B cell (primary cell): ENCODE data around the gene ABHD17B. TPM values are rescaled to one million over a fixed set of nuclear protein-coding genes. Genes with fewer than 3 reads are reported as not detected.

Experiments used
- ATAC-seq: fragments of 200-7000 bp; cut with Tn5 transposase; one replicate; pipeline ENCODE4 v1.10.0; 2021; ENCODE audit warnings: low read depth, mild to moderate bottlenecking, moderate number of reproducible peaks, moderate library complexity
- CTCF ChIA-PET: fragments of 350-600 bp; sonication (Branson Sonifier 250); formaldehyde crosslinking; loops from one replicate; lab custom pipeline; 2021; ENCODE audit warnings: antibody characterized with exemption, inconsistent platforms; lab: Charles Lee
- POLR2A ChIA-PET: fragments of 350-600 bp; sonication (Branson Sonifier 250); formaldehyde crosslinking; loops from one replicate; lab custom pipeline; 2021; ENCODE audit warnings: antibody characterized with exemption; lab: Charles Lee
- DNase-seq: peaks from one replicate; pipeline ENCODE4 v3.0.0; 2013
- H2AFZ ChIP-seq: 2 replicates; pipeline ENCODE4 v1.6.1; 2012; ENCODE audit warnings: mild to moderate bottlenecking, low read depth, low read length; ENCODE audit not compliant: insufficient read depth, poor library complexity, severe bottlenecking
- H3K27ac ChIP-seq, 2 donors: 1 replicate in 1 of 2; 2 replicates in 1 of 2; pipeline ENCODE4 v1.5.1; 2012 to 2013; ENCODE audit warnings: low read length in 2 of 2, mild to moderate bottlenecking in 2 of 2, moderate library complexity in 1 of 2
- H3K27me3 ChIP-seq, 4 experiments: fragments of 200-600 bp in 1 of 4; sonication (generic) in 1 of 4; replicated peaks in 1 of 4; 1 replicate in 2 of 4; 2 replicates in 2 of 4; pipeline versions ENCODE4 v1.6.1 to v1.7.0; 2013 to 2016; ENCODE audit warnings: low read length in 3 of 4, mild to moderate bottlenecking in 2 of 4, mixed read lengths in 1 of 4, moderate library complexity in 1 of 4; ENCODE audit not compliant: insufficient read depth in 4 of 4, control insufficient read depth in 3 of 4; ENCODE audit errors: control extremely low read depth in 1 of 4
- H3K36me3 ChIP-seq, 2 experiments: replicated peaks in 1 of 2; 1 replicate in 1 of 2; 2 replicates in 1 of 2; pipeline versions ENCODE4 v1.6.1 to v1.7.1; 2013; ENCODE audit warnings: low read length in 1 of 2; ENCODE audit not compliant: insufficient read depth in 2 of 2, control insufficient read depth in 1 of 2; ENCODE audit errors: control extremely low read depth in 1 of 2, extremely low read depth in 1 of 2
- H3K4me1 ChIP-seq, 2 donors: fragments of 200-600 bp in 1 of 2; sonication (generic) in 1 of 2; 1 replicate in 1 of 2; 2 replicates in 1 of 2; pipeline versions ENCODE4 v1.5.1 to v1.6.1; 2013 to 2017; ENCODE audit warnings: low read length in 2 of 2; ENCODE audit not compliant: control insufficient read depth in 2 of 2, insufficient read depth in 2 of 2
- H3K4me2 ChIP-seq: replicated peaks from 2 replicates; pipeline ENCODE3; 2012; ENCODE audit warnings: mild to moderate bottlenecking, low read depth, low read length; ENCODE audit not compliant: poor library complexity, severe bottlenecking
- H3K4me3 ChIP-seq, 5 experiments: fragments of 200-600 bp in 1 of 5; sonication (generic) in 1 of 5; 1 replicate in 3 of 5; 2 replicates in 2 of 5; pipeline versions ENCODE4 v1.5.1 to v1.7.0; 2011 to 2016; ENCODE audit warnings: low read length in 4 of 5, mild to moderate bottlenecking in 4 of 5, low read depth in 2 of 5, control low read depth in 1 of 5, moderate library complexity in 1 of 5; ENCODE audit not compliant: insufficient read depth in 1 of 5; ENCODE audit errors: control extremely low read depth in 1 of 5, extremely low read depth in 1 of 5
- H3K79me2 ChIP-seq: fragments of 200-600 bp; sonication (generic); one replicate; pipeline ENCODE4 v1.6.0; 2016; ENCODE audit warnings: low read length; ENCODE audit not compliant: control insufficient read depth, insufficient read depth
- H3K9ac ChIP-seq: fragments of 200-600 bp; sonication (generic); 2 replicates; pipeline ENCODE4 v1.6.1; 2017; ENCODE audit warnings: mild to moderate bottlenecking, low read length, moderate library complexity
- H3K9me3 ChIP-seq, 3 donors: one replicate each; pipeline versions ENCODE4 v1.6.1 to v1.7.1; 2013; ENCODE audit warnings: low read length in 2 of 3; ENCODE audit not compliant: control insufficient read depth in 2 of 3, insufficient read depth in 1 of 3; ENCODE audit errors: control extremely low read depth in 1 of 3
- H4K20me1 ChIP-seq: 2 replicates; pipeline ENCODE4 v1.6.0; 2012; ENCODE audit warnings: mild to moderate bottlenecking, low read length; ENCODE audit not compliant: insufficient read depth, control insufficient read depth, poor library complexity, severe bottlenecking
- H3K27ac Mint-ChIP-seq: one replicate; pipeline ENCODE4 v1.8.0; 2021; ENCODE audit warnings: mixed read lengths
- H3K27me3 Mint-ChIP-seq: one replicate; pipeline ENCODE4 v1.8.0; 2021; ENCODE audit warnings: mixed read lengths
- H3K4me1 Mint-ChIP-seq: one replicate; pipeline ENCODE4 v1.8.0; 2021; ENCODE audit warnings: mixed read lengths
- H3K4me3 Mint-ChIP-seq: one replicate; pipeline ENCODE4 v1.8.0; 2021; ENCODE audit warnings: mixed read lengths
- H3K9me3 Mint-ChIP-seq: one replicate; pipeline ENCODE4 v1.8.0; 2022; ENCODE audit warnings: mixed read lengths; ENCODE audit not compliant: insufficient read depth
- CTCF ChIP-seq: fragments of 200-600 bp; IDR thresholded peaks from one replicate; pipeline ENCODE4 v1.8.0; 2022; ENCODE audit warnings: antibody characterized with exemption, mild to moderate bottlenecking
- EZH2 ChIP-seq: IDR thresholded peaks from 2 replicates; pipeline ENCODE4 v1.6.1; 2012; ENCODE audit warnings: borderline replicate concordance, low read depth, mild to moderate bottlenecking, moderate library complexity, low read length; ENCODE audit not compliant: insufficient read depth, poor library complexity, severe bottlenecking
- WGBS: methylation state at CpG from one replicate; pipeline ENCODE4 v1.1.5; 2013; ENCODE audit warnings: missing lambda C conversion rate; ENCODE audit not compliant: insufficient coverage; 5-methylcytosine and 5-hydroxymethylcytosine counted together
- intact Hi-C: fragments of 100-400 bp; cut with micrococcal nuclease; formaldehyde crosslinking; loops from one replicate; pipeline ENCODE4 v1.10.0; 2022
- polyA plus RNA-seq: library from polyadenylated mRNA; depleted of rRNA; stranded (reverse); fragments of >200 nt; gene quantifications from 2 replicates; pipeline ENCODE4 v1.2.3, GENCODE V29; 2012
- total RNA-seq, 2 donors: library from RNA; stranded (reverse); fragments of 120-200 nt in 1 of 2; gene quantifications; 1 replicate in 1 of 2; 2 replicates in 1 of 2; pipeline versions ENCODE4 v1.2.3 to v1.2.4, GENCODE V29; 2013 to 2022

Gene ABHD17B
- total and polyA plus RNA-seq, 2 donors (not counting 1 experiment from before 2014, with no cell fraction given) = 11.3 to 24.4 TPM

GRCh38 chr9:71929223-71929622 is 18.2 kb upstream of the ABHD17B start:
- ChIA-PET CTCF (no interaction called here), POLR2A (no interaction called here)
- DNase-seq (no peak), ATAC-seq (no peak)
- intact Hi-C loops = no loop called here
- H3K4me1 Mint-ChIP-seq = peaks cover 14% of the 10 kb centered on the region
- no peak overlapping the region for H3K9ac ChIP-seq
- H3K4me3 ChIP-seq = no peak overlapping the region
- peaks cover 2% of the 10 kb centered on the region for H3K9me3 Mint-ChIP-seq
- TF ChIP-seq EZH2 (no peak), CTCF (no peak)
- WGBS = no CpG with 5 or more reads among the region's 2 CpGs
- H3K27ac Mint-ChIP-seq = no peak overlapping the region
- no peaks in the 10 kb centered on the region for H3K27me3 ChIP-seq
- H2AFZ ChIP-seq = no peak overlapping the region
- peaks cover 0 to 1% of the 10 kb centered on the region in 2 experiments for H3K36me3 ChIP-seq
- no peak overlapping the region for H3K27ac ChIP-seq
- H3K27me3 Mint-ChIP-seq = no peaks in the 10 kb centered on the region
- peaks cover 0 to 3% of the 10 kb centered on the region in 2 donors for H3K4me1 ChIP-seq
- H4K20me1 ChIP-seq = peaks cover 9% of the 10 kb centered on the region
- H3K79me2 ChIP-seq = peaks cover 42% of the 10 kb centered on the region
- H3K9me3 ChIP-seq = no peaks in the 10 kb centered on the region
- H3K4me2 ChIP-seq = no peak overlapping the region
- H3K4me3 Mint-ChIP-seq = no peak overlapping the region

DNA sequence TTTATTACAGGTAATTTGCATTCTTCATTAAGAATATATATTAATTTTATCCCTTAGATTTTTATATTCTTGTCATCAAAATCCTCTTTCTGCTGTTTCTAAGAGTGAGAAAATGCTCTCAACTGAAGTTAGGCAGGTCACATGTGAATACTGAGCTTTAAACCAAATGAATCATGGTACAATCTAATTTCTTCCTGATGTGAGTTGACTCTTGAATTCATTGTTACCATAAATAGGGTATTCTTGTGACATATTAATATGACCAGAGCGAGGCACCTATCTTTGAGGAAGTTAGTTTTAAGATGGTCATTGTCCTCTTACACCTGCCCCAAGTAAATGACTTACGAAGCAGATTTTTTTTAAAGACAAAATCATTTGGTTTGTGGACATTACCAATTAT is 17.8 kb upstream of the ABHD17B start:
- no peak overlapping the region for H3K27ac Mint-ChIP-seq
- no peak overlapping the region for H3K9ac ChIP-seq
- WGBS = no CpG with 5 or more reads among the region's 2 CpGs
- peaks cover 0 to 3% of the 10 kb centered on the region in 2 donors for H3K4me1 ChIP-seq
- H3K4me1 Mint-ChIP-seq = peaks cover 14% of the 10 kb centered on the region
- CTCF ChIA-PET = no interaction called here
- intact Hi-C loops = no loop called here
- no peak overlapping the region for H3K4me3 ChIP-seq
- peaks cover 9% of the 10 kb centered on the region for H4K20me1 ChIP-seq
- H3K4me3 Mint-ChIP-seq = no peak overlapping the region
- no peak for DNase-seq
- H3K36me3 ChIP-seq = peaks cover 0 to 1% of the 10 kb centered on the region in 2 experiments
- H3K9me3 Mint-ChIP-seq = peaks cover 2% of the 10 kb centered on the region
- no peaks in the 10 kb centered on the region for H3K27me3 ChIP-seq
- TF ChIP-seq CTCF (no peak), EZH2 (no peak)
- no peak overlapping the region for H3K27ac ChIP-seq
- no peaks in the 10 kb centered on the region for H3K9me3 ChIP-seq
- POLR2A ChIA-PET = no interaction called here
- no peak overlapping the region for H2AFZ ChIP-seq
- ATAC-seq = no peak
- no peaks in the 10 kb centered on the region for H3K27me3 Mint-ChIP-seq
- peaks cover 46% of the 10 kb centered on the region for H3K79me2 ChIP-seq
- no peak overlapping the region for H3K4me2 ChIP-seq
